ENCODE measurements around the gene PIP4P1. TPM values are rescaled to one million over a fixed set of nuclear protein-coding genes. Genes with fewer than 3 reads are reported as not detected.
A peak's percentile ranks its signal among the peaks of the same experiment; 100 is the strongest.
"Not testable (repeated sequence)": the region's sequence is repeated elsewhere in the genome, so short reads cannot be mapped to it uniquely, and the experiment has no call there.

PIP4P1 gene
- 10 to 100 TPM; 42.0 to 42.9 TPM for total RNA-seq
- long read RNA-seq, transcript PIP4P1-202 (7 exons, 1,696 nt): minor isoform, 7 of 66 reads
- long read RNA-seq, transcript PIP4P1-201 (7 exons, 1,961 nt): major isoform, 39 of 66 reads
- long read RNA-seq, partial matches to known transcripts: 11 of 66 reads
- long read RNA-seq, other reads (novel, unspliced or antisense): 9 of 66 reads

GRCh38 chr14:20461225-20462141, at the start of gene PIP4P1:
Gene PIP4P1 (minus strand): TSS chr14:20461434. CDS start chr14:20461325, 109 bp downstream.
- ATAC-seq: peak; percentile 87

GRCh38 chr14:20508367-20508766, 47.1 kb upstream of the PIP4P1 start:
- ATAC-seq: no peak
- intact Hi-C loops (cut with DNase I, micrococcal nuclease): no loop called here

More at GRCh38 chr14:20461225-20462141, at the start of gene PIP4P1:
- intact Hi-C loops (cut with DNase I, micrococcal nuclease): loop anchor here in 1 of 2 donors (10.0 kb wide), 1 partner anchor 47 kb away; the partner anchor contains the start of gene TEP1
- peak; percentile 99 to 100 for DNase-seq

GRCh38 chr14:20507537-20507936, 46.3 kb upstream of the PIP4P1 start:
- intact Hi-C loops (cut with DNase I, micrococcal nuclease); DNase-seq; ATAC-seq: not testable (repeated sequence)

More at GRCh38 chr14:20508367-20508766, 47.1 kb upstream of the PIP4P1 start:
- DNase-seq: no peak

GRCh38 chr14:20506752-20507151, 45.5 kb upstream of the PIP4P1 start:
- intact Hi-C loops (cut with DNase I, micrococcal nuclease); ATAC-seq: not testable (repeated sequence)

GRCh38 chr14:20506276-20506675, 45.0 kb upstream of the PIP4P1 start:
- DNase-seq; intact Hi-C loops (cut with DNase I, micrococcal nuclease); ATAC-seq: not testable (repeated sequence)

More at GRCh38 chr14:20506752-20507151, 45.5 kb upstream of the PIP4P1 start:
- not testable (repeated sequence) for DNase-seq

GRCh38 chr14:20503898-20504297, 42.7 kb upstream of the PIP4P1 start:
- ATAC-seq (no peak), DNase-seq (no peak)
- intact Hi-C loops (cut with DNase I, micrococcal nuclease): no loop called here

GRCh38 chr14:20501346-20501745, 40.1 kb upstream of the PIP4P1 start:
- DNase-seq: no peak
- intact Hi-C loops (cut with DNase I, micrococcal nuclease): no loop called here
- no peak for ATAC-seq

- no peak for DNase-seq
- intact Hi-C loops (cut with DNase I, micrococcal nuclease): no loop called here
- ATAC-seq: no peak
Measured at GRCh38 chr14:20499881-20500280, 38.6 kb upstream of the PIP4P1 start.

GRCh38 chr14:20499108-20499507, 37.9 kb upstream of the PIP4P1 start:
- DNase-seq (no peak), ATAC-seq (no peak)
- intact Hi-C loops (cut with DNase I, micrococcal nuclease): no loop called here

- DNase-seq (no peak), ATAC-seq (no peak)
- intact Hi-C loops (cut with DNase I, micrococcal nuclease): no loop called here
Measured at GRCh38 chr14:20498622-20499021, 37.4 kb upstream of the PIP4P1 start.

GRCh38 chr14:20494935-20495766, 33.9 kb upstream of the PIP4P1 start:
- intact Hi-C loops (cut with DNase I, micrococcal nuclease): no loop called here

GRCh38 chr14:20493634-20494033, 32.4 kb upstream of the PIP4P1 start:
- intact Hi-C loops (cut with DNase I, micrococcal nuclease): no loop called here
- DNase-seq (no peak), ATAC-seq (no peak)

More at GRCh38 chr14:20494935-20495766, 33.9 kb upstream of the PIP4P1 start:
- no peak for ATAC-seq
- DNase-seq: no peak

GRCh38 chr14:20492486-20492885, 31.3 kb upstream of the PIP4P1 start:
- DNase-seq: no peak
- no peak for ATAC-seq
- intact Hi-C loops (cut with DNase I, micrococcal nuclease): no loop called here

GRCh38 chr14:20490563-20490962, 29.3 kb upstream of the PIP4P1 start:
- DNase-seq (no peak), ATAC-seq (no peak)
- intact Hi-C loops (cut with DNase I, micrococcal nuclease): no loop called here

GRCh38 chr14:20489093-20489994, 28.1 kb upstream of the PIP4P1 start:
- intact Hi-C loops (cut with DNase I, micrococcal nuclease): no loop called here
- ATAC-seq (no peak), DNase-seq (no peak)

- no peak for ATAC-seq
- intact Hi-C loops (cut with DNase I, micrococcal nuclease): no loop called here
Measured at GRCh38 chr14:20487396-20487725, 26.1 kb upstream of the PIP4P1 start.

GRCh38 chr14:20486684-20487395, 25.6 kb upstream of the PIP4P1 start:
- intact Hi-C loops (cut with DNase I, micrococcal nuclease): no loop called here
- no peak for ATAC-seq

More at GRCh38 chr14:20487396-20487725, 26.1 kb upstream of the PIP4P1 start:
- no peak for DNase-seq

More at GRCh38 chr14:20486684-20487395, 25.6 kb upstream of the PIP4P1 start:
- DNase-seq: no peak

Measured in left colon (tissue), 2 donors.